Panc1 (cell line): ENCODE measurements around the gene HIGD1C.

ENCODE experiments used
- REST ChIP-seq, 2 experiments: IDR thresholded peaks; 2 replicates each; pipeline ENCODE4 v1.6.1; 2011 to 2012; ENCODE audit warnings: low read depth in 2 of 2, control low read depth in 1 of 2, low read length in 1 of 2, mild to moderate bottlenecking in 1 of 2, moderate library complexity in 1 of 2; ENCODE audit not compliant: insufficient read depth in 1 of 2
- TF ChIP-seq, protein P1 (sequence below): fragments of 450-650 bp; IDR thresholded peaks from 2 replicates; pipeline ENCODE4 v1.5.1; 2017; ENCODE audit warnings: mild to moderate bottlenecking

DNA sequence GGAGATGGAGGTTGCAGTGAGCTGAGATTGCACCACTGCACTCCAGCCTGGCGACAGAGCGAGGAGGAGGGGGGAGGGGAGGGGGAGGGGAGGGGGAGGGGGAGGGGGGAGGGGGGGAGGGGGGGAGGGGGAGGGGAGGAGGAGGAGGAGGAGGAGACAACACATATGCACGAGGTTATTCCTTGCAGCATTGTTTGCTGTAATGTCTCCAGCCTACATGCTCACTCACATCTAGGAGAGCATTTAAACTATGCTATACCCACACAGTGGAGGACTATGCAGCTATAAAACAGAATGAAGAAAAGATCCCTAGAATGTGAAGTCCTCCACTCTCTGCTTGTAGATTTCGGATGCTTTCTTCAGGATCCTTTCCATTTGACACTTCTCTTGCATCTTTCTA lies 3.5 kb upstream of the HIGD1C start:
- TF ChIP-seq, protein P1, sequence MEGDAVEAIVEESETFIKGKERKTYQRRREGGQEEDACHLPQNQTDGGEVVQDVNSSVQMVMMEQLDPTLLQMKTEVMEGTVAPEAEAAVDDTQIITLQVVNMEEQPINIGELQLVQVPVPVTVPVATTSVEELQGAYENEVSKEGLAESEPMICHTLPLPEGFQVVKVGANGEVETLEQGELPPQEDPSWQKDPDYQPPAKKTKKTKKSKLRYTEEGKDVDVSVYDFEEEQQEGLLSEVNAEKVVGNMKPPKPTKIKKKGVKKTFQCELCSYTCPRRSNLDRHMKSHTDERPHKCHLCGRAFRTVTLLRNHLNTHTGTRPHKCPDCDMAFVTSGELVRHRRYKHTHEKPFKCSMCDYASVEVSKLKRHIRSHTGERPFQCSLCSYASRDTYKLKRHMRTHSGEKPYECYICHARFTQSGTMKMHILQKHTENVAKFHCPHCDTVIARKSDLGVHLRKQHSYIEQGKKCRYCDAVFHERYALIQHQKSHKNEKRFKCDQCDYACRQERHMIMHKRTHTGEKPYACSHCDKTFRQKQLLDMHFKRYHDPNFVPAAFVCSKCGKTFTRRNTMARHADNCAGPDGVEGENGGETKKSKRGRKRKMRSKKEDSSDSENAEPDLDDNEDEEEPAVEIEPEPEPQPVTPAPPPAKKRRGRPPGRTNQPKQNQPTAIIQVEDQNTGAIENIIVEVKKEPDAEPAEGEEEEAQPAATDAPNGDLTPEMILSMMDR: no peak
- no peak for TF ChIP-seq REST (IDR thresholded peaks at IDR 0.05; ENCODE audit: insufficient read depth in 1 of 2, low read depth in 2 of 2, low read length in 1 of 2)
